Kidney (tissue), 14 donors: ENCODE data around the gene LEMD1. TPM values are rescaled to one million over a fixed set of nuclear protein-coding genes. Genes with fewer than 3 reads are reported as not detected.

Experiments used
- DNase-seq, 5 donors: peaks; one replicate each; pipeline ENCODE4 v3.0.0-alpha.2; 2013 to 2020
- FAIRE-seq: peaks from 2 replicates; lab custom pipeline; 2012; peaks lifted over from hg19 to GRCh38; lab: Jason Lieb, UNC
- H3K27ac ChIP-seq, 2 donors: one replicate each; pipeline ENCODE4 v1.7.0; 2013; ENCODE audit warnings: low read depth in 2 of 2, low read length in 2 of 2, inconsistent platforms in 1 of 2
- H3K27me3 ChIP-seq: one replicate; pipeline ENCODE4 v1.7.1; 2013; ENCODE audit warnings: low read length, inconsistent platforms; ENCODE audit not compliant: control insufficient read depth, insufficient read depth
- H3K36me3 ChIP-seq, 3 donors: one replicate each; pipeline versions ENCODE4 v1.7.0 to v1.7.1; 2013; ENCODE audit warnings: low read length in 3 of 3, control low read depth in 1 of 3, inconsistent platforms in 1 of 3; ENCODE audit not compliant: insufficient read depth in 3 of 3, control insufficient read depth in 2 of 3
- H3K4me1 ChIP-seq, 3 donors: one replicate each; pipeline versions ENCODE4 v1.7.0 to v1.7.1; 2013; ENCODE audit warnings: low read length in 3 of 3, inconsistent platforms in 1 of 3, low read depth in 1 of 3; ENCODE audit not compliant: control insufficient read depth in 2 of 3, insufficient read depth in 2 of 3
- H3K4me3 ChIP-seq, 3 donors: one replicate each; pipeline versions ENCODE4 v1.7.0 to v1.8.1; 2013; ENCODE audit warnings: low read length in 3 of 3, control low read depth in 1 of 3, inconsistent platforms in 1 of 3
- H3K9ac ChIP-seq, 3 donors: one replicate each; pipeline versions ENCODE4 v1.7.0 to v1.7.1; 2013; ENCODE audit warnings: low read length in 3 of 3, control low read depth in 1 of 3, inconsistent platforms in 1 of 3
- H3K9me3 ChIP-seq, 3 donors: one replicate each; pipeline versions ENCODE4 v1.7.0 to v1.7.1; 2013; ENCODE audit warnings: low read length in 3 of 3, control low read depth in 1 of 3, inconsistent platforms in 1 of 3; ENCODE audit not compliant: control insufficient read depth in 2 of 3, insufficient read depth in 1 of 3
- CTCF ChIP-seq: IDR thresholded peaks from 3 replicates; pipeline ENCODE4 v1.5.1; 2012; ENCODE audit warnings: mild to moderate bottlenecking, moderate library complexity, borderline replicate concordance; ENCODE audit not compliant: insufficient read depth; ENCODE audit errors: extremely low read depth
- intact Hi-C: fragments of 100-400 bp; cut with DNase I; formaldehyde crosslinking; loops from one replicate; pipeline ENCODE4 v1.11.1; 2022
- polyA plus RNA-seq: library from polyadenylated mRNA; stranded (reverse); fragments of 350-450 nt; fragmentation: Illumina TruSeq; extraction: RNeasy Lipid Tissue Mini Kit (QIAGEN cat#74804); gene quantifications from one replicate; pipeline ENCODE4 v1.2.3, GENCODE V29; 2014; ENCODE audit warnings: low read depth, low replicate concordance; ENCODE audit not compliant: insufficient read depth
- total RNA-seq: library from RNA; stranded (reverse); fragmentation: NEBNext Ultra II Directional; extraction: Animal tissue kit (Norgen Biotek cat#: 25700); gene quantifications from one replicate; pipeline ENCODE4 v1.2.1, GENCODE V29; 2021
- donor health status: control.
- donor health status: control.
- donor health status: control.
- donor health status: control.
- donor health status: control.
- donor health status: DM: yes; HTN: yes; CAD: no.
- donor health status: Normal renal cell carcinoma (clear cell type).

LEMD1 gene
- total and polyA plus RNA-seq, 2 donors from 2014 or later, result 6.5 TPM; not detected in 1

- Histone ChIP-seq H3K4me3 (no peak overlapping the region), H3K27me3 (peaks cover 10% of the 10 kb centered on the region), H3K9me3 (no peaks in the 10 kb centered on the region), H3K27ac (no peak overlapping the region), H3K4me1 (peaks cover 0 to 12% (median 0%) of the 10 kb centered on the region in 3 donors), H3K9ac (no peak overlapping the region), H3K36me3 (no peaks in the 10 kb centered on the region)
- intact Hi-C loops, result no loop called here
- no peak for TF ChIP-seq CTCF
- FAIRE-seq (no peak), DNase-seq (peak in 2 of 5 donors; percentile 28 to 29)
Measured at GRCh38 chr1:205453466-205453865, 31.6 kb upstream of the LEMD1 start.

DNA sequence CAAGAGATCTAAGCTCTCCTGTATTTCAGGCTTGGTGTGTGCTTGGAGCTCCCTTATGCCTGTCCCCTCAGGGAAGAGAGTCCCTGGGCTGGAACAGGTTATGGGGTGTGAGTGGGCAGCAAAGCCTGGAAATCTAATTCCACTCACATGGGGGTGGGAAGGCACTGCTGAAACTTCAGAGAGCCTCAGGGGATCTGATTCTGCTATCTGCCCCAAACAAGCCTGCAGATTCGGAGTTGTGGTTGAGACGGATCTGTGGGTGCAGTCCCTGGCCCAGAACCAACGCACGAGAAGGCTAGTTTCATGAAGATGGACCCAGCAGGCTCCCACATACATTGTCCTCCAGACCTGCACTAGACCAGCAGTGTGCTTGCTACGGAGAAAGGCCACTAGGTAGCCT is 31.1 kb upstream of the LEMD1 start:
- Histone ChIP-seq H3K9ac (no peak overlapping the region), H3K4me3 (no peak overlapping the region), H3K4me1 (peaks cover 0 to 14% (median 0%) of the 10 kb centered on the region in 3 donors), H3K36me3 (no peaks in the 10 kb centered on the region), H3K27ac (no peak overlapping the region), H3K9me3 (no peaks in the 10 kb centered on the region), H3K27me3 (peaks cover 10% of the 10 kb centered on the region)
- intact Hi-C loops, result no loop called here
- TF ChIP-seq CTCF, result no peak
- peak in 2 of 5 donors; percentile 30 to 32 for DNase-seq
- FAIRE-seq, result no peak

DNA sequence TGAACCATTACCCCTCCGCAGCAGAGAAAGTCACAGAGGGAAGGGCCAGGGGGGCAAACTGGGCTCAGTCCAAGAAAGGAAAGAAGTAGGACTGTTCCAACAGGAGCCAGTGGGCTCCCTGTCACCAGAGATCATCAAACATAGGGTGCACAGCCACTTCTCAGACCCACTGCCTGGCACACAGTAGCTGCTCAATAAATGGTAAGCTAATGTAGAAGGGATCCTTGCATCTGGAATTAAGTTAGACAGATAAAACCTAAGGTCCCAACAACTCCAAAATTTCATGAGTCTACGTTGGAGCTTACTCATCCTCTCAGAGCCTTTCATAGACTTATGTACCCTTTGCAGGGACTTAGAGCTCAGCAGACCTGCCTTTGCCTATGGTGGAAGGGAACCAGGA is 30.5 kb upstream of the LEMD1 start:
- Histone ChIP-seq H3K4me3 (no peak overlapping the region), H3K4me1 (peaks cover 0 to 18% (median 0%) of the 10 kb centered on the region in 3 donors), H3K36me3 (no peaks in the 10 kb centered on the region), H3K9me3 (no peaks in the 10 kb centered on the region), H3K27me3 (peaks cover 10% of the 10 kb centered on the region), H3K9ac (no peak overlapping the region), H3K27ac (no peak overlapping the region)
- DNase-seq (no peak), FAIRE-seq (no peak)
- TF ChIP-seq CTCF, result no peak
- intact Hi-C loops, result no loop called here

- Histone ChIP-seq H3K4me3 (no peak overlapping the region), H3K9ac (no peak overlapping the region), H3K36me3 (no peaks in the 10 kb centered on the region), H3K4me1 (peaks cover 0 to 18% (median 0%) of the 10 kb centered on the region in 3 donors), H3K27ac (no peak overlapping the region), H3K9me3 (no peaks in the 10 kb centered on the region), H3K27me3 (peaks cover 10% of the 10 kb centered on the region)
- TF ChIP-seq CTCF, result no peak
- FAIRE-seq (no peak), DNase-seq (no peak)
- intact Hi-C loops, result no loop called here
Measured at GRCh38 chr1:205451759-205452164, 29.9 kb upstream of the LEMD1 start.
